GM23338 (cell line): Measurements from ENCODE around the gene ARFGEF2. TPM values are rescaled to one million over a fixed set of nuclear protein-coding genes. Genes with fewer than 3 reads are reported as not detected.

Experiments used
- ATAC-seq: fragments of 200-7000 bp; cut with Tn5 transposase; 3 replicates; pipeline ENCODE4 v1.9.1; 2020
- DNase-seq: peaks from one replicate; pipeline ENCODE4 v3.0.0-alpha.2; 2015; ENCODE audit warnings: low spot score
- H2AFZ ChIP-seq: fragments of 200-600 bp; sonication (generic); 2 replicates; pipeline ENCODE4 v1.8.0; 2016; ENCODE audit warnings: antibody characterized with exemption, mild to moderate bottlenecking, moderate library complexity
- H3F3A ChIP-seq: fragments of 200-600 bp; sonication (generic); replicated peaks from 2 replicates; pipeline ENCODE4 v1.8.0; 2017; ENCODE audit warnings: antibody characterized with exemption, mixed run types, low read depth
- H3K27ac ChIP-seq: fragments of 200-600 bp; sonication (generic); 2 replicates; pipeline ENCODE4 v1.6.1; 2016; ENCODE audit warnings: low read depth
- H3K27me3 ChIP-seq: fragments of 200-600 bp; sonication (generic); 2 replicates; pipeline ENCODE4 v1.8.0; 2016; ENCODE audit warnings: mild to moderate bottlenecking, mixed run types, moderate library complexity; ENCODE audit not compliant: insufficient read depth
- H3K36me3 ChIP-seq: fragments of 200-600 bp; sonication (generic); 2 replicates; pipeline ENCODE4 v1.8.0; 2016; ENCODE audit warnings: mild to moderate bottlenecking; ENCODE audit not compliant: insufficient read depth
- H3K4me1 ChIP-seq: fragments of 200-600 bp; sonication (generic); 2 replicates; pipeline ENCODE4 v1.8.0; 2016; ENCODE audit warnings: mild to moderate bottlenecking, moderate library complexity; ENCODE audit not compliant: insufficient read depth
- H3K4me2 ChIP-seq: fragments of 200-600 bp; sonication (generic); 2 replicates; pipeline ENCODE4 v1.7.1; 2017; ENCODE audit warnings: mixed run types
- H3K4me3 ChIP-seq: fragments of 200-600 bp; sonication (generic); 2 replicates; pipeline ENCODE4 v1.6.1; 2016; ENCODE audit warnings: mixed run types
- H3K79me2 ChIP-seq: fragments of 200-600 bp; sonication (generic); replicated peaks from 2 replicates; pipeline ENCODE4 v1.8.0; 2017; ENCODE audit warnings: mild to moderate bottlenecking; ENCODE audit not compliant: insufficient read depth
- H3K9me2 ChIP-seq: fragments of 200-600 bp; sonication (generic); 2 replicates; pipeline ENCODE4 v1.8.0; 2017; ENCODE audit not compliant: insufficient read depth
- H4K20me1 ChIP-seq: fragments of 200-600 bp; sonication (generic); replicated peaks from 2 replicates; pipeline ENCODE4 v1.8.0; 2017; ENCODE audit warnings: mild to moderate bottlenecking; ENCODE audit not compliant: insufficient read depth
- H3K27ac Mint-ChIP-seq: 2 replicates; pipeline ENCODE4 v1.8.0; 2020; ENCODE audit warnings: inconsistent platforms, mild to moderate bottlenecking, moderate library complexity, mixed read lengths
- H3K27me3 Mint-ChIP-seq: 3 replicates; pipeline ENCODE4 v1.8.0; 2022; ENCODE audit warnings: low read depth, mild to moderate bottlenecking, moderate library complexity, mixed read lengths, inconsistent platforms; ENCODE audit not compliant: insufficient read depth, poor library complexity
- H3K36me3 Mint-ChIP-seq: 3 replicates; pipeline ENCODE4 v1.8.0; 2021; ENCODE audit warnings: low read depth, mild to moderate bottlenecking, inconsistent platforms, moderate library complexity, mixed read lengths
- H3K4me1 Mint-ChIP-seq: 3 replicates; pipeline ENCODE4 v1.8.0; 2020; ENCODE audit warnings: mild to moderate bottlenecking, inconsistent platforms, mixed read lengths
- H3K4me3 Mint-ChIP-seq: 3 replicates; pipeline ENCODE4 v1.8.0; 2021; ENCODE audit warnings: moderate library complexity, mild to moderate bottlenecking, inconsistent platforms, mixed read lengths
- H3K9me3 Mint-ChIP-seq: 3 replicates; pipeline ENCODE4 v1.8.0; 2020; ENCODE audit warnings: moderate library complexity, mild to moderate bottlenecking, inconsistent platforms, mixed read lengths
- CREB1 ChIP-seq: fragments of 250-450 bp; sonication (Bioruptor Pico); IDR thresholded peaks from 2 replicates; pipeline ENCODE4 v1.5.0; 2020; ENCODE audit warnings: low read depth, mild to moderate bottlenecking, moderate library complexity
- ETS1 ChIP-seq: IDR thresholded peaks from 2 replicates; pipeline ENCODE4 v1.6.1; 2016; ENCODE audit warnings: antibody characterized with exemption
- EZH2phosphoT487 ChIP-seq: fragments of 200-600 bp; sonication (generic); IDR thresholded peaks from one replicate; pipeline ENCODE4 v1.8.1; 2018; ENCODE audit warnings: antibody characterized with exemption; ENCODE audit not compliant: unreplicated experiment
- JUNB ChIP-seq: IDR thresholded peaks from one replicate; pipeline ENCODE4 v1.6.1; 2016; ENCODE audit warnings: antibody characterized with exemption; ENCODE audit not compliant: unreplicated experiment
- NANOG ChIP-seq: IDR thresholded peaks from 2 replicates; pipeline ENCODE4 v1.6.1; 2016; ENCODE audit warnings: antibody characterized with exemption, borderline replicate concordance
- STAT1 ChIP-seq: IDR thresholded peaks from one replicate; pipeline ENCODE4 v1.6.1; 2016; ENCODE audit warnings: antibody characterized with exemption; ENCODE audit not compliant: unreplicated experiment
- ZNF114 ChIP-seq: fragments of 250-450 bp; sonication (Bioruptor Pico); IDR thresholded peaks from 2 replicates; pipeline ENCODE4 v1.5.0; 2020; ENCODE audit warnings: mild to moderate bottlenecking, moderate library complexity
- ZNF462 ChIP-seq: fragments of 250-450 bp; sonication (Bioruptor Pico); IDR thresholded peaks from 2 replicates; pipeline ENCODE4 v1.5.0; 2020; ENCODE audit warnings: mild to moderate bottlenecking, moderate library complexity
- polyA plus RNA-seq: library from polyadenylated mRNA; unstranded; fragments of >200 nt; fragmentation: Nextera tagmentation; extraction: Ambion mirVana; gene quantifications from 2 replicates; pipeline ENCODE4 v1.2.1, GENCODE V29; 2016
- total RNA-seq: library from RNA; depleted of rRNA; stranded (reverse); fragments of >200 nt; shearing (Covaris generic); gene quantifications from 2 replicates; pipeline ENCODE4 v1.2.3, GENCODE V29; 2014

The ARFGEF2 gene
- total and polyA plus RNA-seq, 2 experiments from 2014 or later, result 7.2 to 25.5 TPM

- no peaks in the 10 kb centered on the region for H3K4me1 Mint-ChIP-seq
- Histone ChIP-seq H3F3A (no peaks in the 10 kb centered on the region), H3K9me2 (no peaks in the 10 kb centered on the region; the same call in 1 of the 2 replicates), H3K4me2 (no peak overlapping the region), H3K79me2 (peaks cover 95% of the 10 kb centered on the region), H2AFZ (no peak overlapping the region), H4K20me1 (peaks cover 27% of the 10 kb centered on the region; the same call in 1 of the 2 replicates), H3K4me1 (no peaks in the 10 kb centered on the region), H3K4me3 (no peak overlapping the region), H3K27ac (no peak overlapping the region), H3K36me3 (no peaks in the 10 kb centered on the region), H3K27me3 (no peaks in the 10 kb centered on the region)
- H3K36me3 Mint-ChIP-seq, result peaks cover 4% of the 10 kb centered on the region; the same call in 1 of the 3 replicates
- TF ChIP-seq STAT1, result no peak
- no peak for TF ChIP-seq CREB1 (CRISPR knock-in tag)
- ATAC-seq (no peak), DNase-seq (no peak)
- no peak overlapping the region for H3K27ac Mint-ChIP-seq
- no peak overlapping the region for H3K4me3 Mint-ChIP-seq
- H3K27me3 Mint-ChIP-seq, result no peaks in the 10 kb centered on the region
- peaks cover 4% of the 10 kb centered on the region; the same call in 1 of the 3 replicates for H3K9me3 Mint-ChIP-seq
Measured at GRCh38 chr20:48928832-48929725, 7.6 kb downstream of the ARFGEF2 start.

GRCh38 chr20:48930035-48930434, 8.5 kb downstream of the ARFGEF2 start:
- Histone ChIP-seq H3K9me2 (no peaks in the 10 kb centered on the region; the same call in 1 of the 2 replicates), H3K4me3 (no peak overlapping the region), H3K27ac (no peak overlapping the region), H3K4me2 (no peak overlapping the region), H3K79me2 (peaks cover 94% of the 10 kb centered on the region), H3K4me1 (no peaks in the 10 kb centered on the region), H4K20me1 (peaks cover 27% of the 10 kb centered on the region; the same call in 1 of the 2 replicates), H3F3A (no peaks in the 10 kb centered on the region), H3K36me3 (no peaks in the 10 kb centered on the region), H2AFZ (no peak overlapping the region), H3K27me3 (no peaks in the 10 kb centered on the region)
- no peak overlapping the region for H3K27ac Mint-ChIP-seq
- peaks cover 10% of the 10 kb centered on the region; the same call in 2 of the 3 replicates for H3K9me3 Mint-ChIP-seq
- peaks cover 10% of the 10 kb centered on the region for H3K36me3 Mint-ChIP-seq
- no peaks in the 10 kb centered on the region for H3K4me1 Mint-ChIP-seq
- TF ChIP-seq ETS1 (no peak), NANOG (no peak)
- no peaks in the 10 kb centered on the region for H3K27me3 Mint-ChIP-seq
- DNase-seq (no peak), ATAC-seq (no peak)
- H3K4me3 Mint-ChIP-seq, result no peak overlapping the region

- H2AFZ ChIP-seq, result no peak overlapping the region
- no peak for ATAC-seq
- H3K4me1 ChIP-seq, result no peaks in the 10 kb centered on the region
- no peaks in the 10 kb centered on the region; the same call in 1 of the 2 replicates for H3K9me2 ChIP-seq
- no peaks in the 10 kb centered on the region for H3K4me1 Mint-ChIP-seq
- H3K79me2 ChIP-seq, result peaks cover 85% of the 10 kb centered on the region
- H3K4me3 Mint-ChIP-seq, result no peak overlapping the region
- TF ChIP-seq STAT1 (no peak), JUNB (no peak), ZNF114 (CRISPR knock-in tag) (no peak), ZNF462 (CRISPR knock-in tag) (no peak), EZH2phosphoT487 (no peak)
- peaks cover 10% of the 10 kb centered on the region; the same call in 2 of the 3 replicates for H3K9me3 Mint-ChIP-seq
- peaks cover 27% of the 10 kb centered on the region; the same call in 1 of the 2 replicates for H4K20me1 ChIP-seq
- H3K36me3 ChIP-seq, result no peaks in the 10 kb centered on the region
- no peak overlapping the region for H3K27ac Mint-ChIP-seq
- DNase-seq, result no peak
- no peak overlapping the region for H3K27ac ChIP-seq
- no peaks in the 10 kb centered on the region for H3K27me3 Mint-ChIP-seq
- no peaks in the 10 kb centered on the region for H3F3A ChIP-seq
- no peak overlapping the region for H3K4me2 ChIP-seq
- H3K4me3 ChIP-seq, result no peak overlapping the region
- peaks cover 11% of the 10 kb centered on the region for H3K36me3 Mint-ChIP-seq
- H3K27me3 ChIP-seq, result no peaks in the 10 kb centered on the region
Measured at GRCh38 chr20:48930878-48931277, 9.4 kb downstream of the ARFGEF2 start.
